Lung (tissue), 12 donors: ENCODE data around the gene LRP2. TPM values are rescaled to one million over a fixed set of nuclear protein-coding genes. Genes with fewer than 3 reads are reported as not detected.

Experiments used
- ATAC-seq: fragments of 200-7000 bp; cut with Tn5 transposase; one replicate; pipeline ENCODE4 v1.9.1; 2020; ENCODE audit warnings: moderate number of reproducible peaks; ENCODE audit not compliant: insufficient read depth, low FRiP score
- DNase-seq, 3 donors: peaks; one replicate each; pipeline ENCODE4 v3.0.0-alpha.2; 2013 to 2017
- H3K27ac ChIP-seq, 2 donors: one replicate each; pipeline ENCODE4 v1.5.1; 2013; ENCODE audit warnings: mild to moderate bottlenecking in 2 of 2, moderate library complexity in 2 of 2, control low read depth in 1 of 2, inconsistent platforms in 1 of 2, low read depth in 1 of 2, low read length in 1 of 2
- H3K27me3 ChIP-seq, 3 donors: one replicate each; pipeline ENCODE4 v1.5.1; 2013; ENCODE audit warnings: low read length in 2 of 3; ENCODE audit not compliant: control insufficient read depth in 3 of 3, insufficient read depth in 3 of 3
- H3K36me3 ChIP-seq, 4 donors: one replicate each; pipeline ENCODE4 v1.5.1; 2013; ENCODE audit warnings: low read length in 4 of 4, mild to moderate bottlenecking in 1 of 4, moderate library complexity in 1 of 4; ENCODE audit not compliant: control insufficient read depth in 4 of 4, insufficient read depth in 4 of 4
- H3K4me1 ChIP-seq, 5 donors: one replicate each; pipeline ENCODE4 v1.5.1; 2013; ENCODE audit warnings: low read length in 5 of 5, mild to moderate bottlenecking in 2 of 5, moderate library complexity in 1 of 5; ENCODE audit not compliant: control insufficient read depth in 5 of 5, insufficient read depth in 5 of 5
- H3K4me3 ChIP-seq: one replicate; pipeline ENCODE4 v1.5.1; 2013; ENCODE audit warnings: mild to moderate bottlenecking, control low read depth, moderate library complexity
- H3K9ac ChIP-seq, 2 donors: one replicate each; pipeline ENCODE4 v1.5.1; 2013; ENCODE audit warnings: low read length in 2 of 2, control low read depth in 1 of 2; ENCODE audit not compliant: insufficient read depth in 1 of 2
- H3K9me3 ChIP-seq, 4 donors: one replicate each; pipeline ENCODE4 v1.5.1; 2013; ENCODE audit warnings: low read length in 3 of 4, mild to moderate bottlenecking in 1 of 4, moderate library complexity in 1 of 4; ENCODE audit not compliant: control insufficient read depth in 4 of 4, insufficient read depth in 3 of 4
- WGBS, 2 donors: extraction: QIAGEN DNeasy Blood & Tissue Kit; methylation state at CpG; one replicate each; pipeline ENCODE4 v1.1.7; 2013; 5-methylcytosine and 5-hydroxymethylcytosine counted together
- polyA plus RNA-seq, 2 donors: library from polyadenylated mRNA; stranded (reverse); fragments of 200-250 nt; gene quantifications; one replicate each; pipeline ENCODE4 v1.2.1, GENCODE V29; 2013
- total RNA-seq, 2 donors: library from RNA; depleted of rRNA in 1 of 2; stranded (reverse); fragments of >200 nt in 1 of 2; gene quantifications; one replicate each; pipeline ENCODE4 v1.2.1, GENCODE V29; 2014 to 2021
- TF ChIP-seq, protein P1 (sequence below): IDR thresholded peaks from 2 replicates; pipeline ENCODE4 v1.5.1; 2012; ENCODE audit warnings: mild to moderate bottlenecking; ENCODE audit errors: control extremely low read depth, extremely low read depth
- donor health status: control.
- donor health status: control.
- donor health status: Bipolar disorder and iron deficiency.
- donor health status: healthy.
- donor health status: DM: yes; HTN: yes; CAD: no.

Gene LRP2
- total and polyA plus RNA-seq, 4 donors, result 2.4 to 39.5 (median 15.8) TPM

DNA sequence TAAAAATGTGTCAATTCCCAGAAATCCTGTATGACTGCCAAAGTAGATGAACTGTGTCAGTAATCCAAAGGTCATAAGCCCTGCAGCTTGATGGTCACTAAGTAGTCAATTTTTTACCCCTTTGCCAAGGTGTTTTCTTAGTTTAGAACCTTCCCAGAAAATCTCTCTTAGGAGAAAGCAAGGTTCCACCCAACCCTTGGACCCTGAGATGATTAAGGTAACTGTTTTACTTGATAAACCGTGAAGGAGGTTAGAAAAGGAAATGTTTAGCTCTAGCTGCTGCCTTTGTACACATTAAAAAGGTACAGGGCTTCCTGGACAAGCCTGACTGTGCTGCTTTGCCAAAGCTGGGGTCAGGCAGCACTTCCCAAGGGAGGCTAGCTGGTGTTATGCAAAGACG lies 24.4 kb upstream of the LRP2 start:
- Histone ChIP-seq H3K9me3 (no peaks in the 10 kb centered on the region), H3K4me3 (no peak overlapping the region), H3K27ac (no peak overlapping the region), H3K9ac (no peak overlapping the region), H3K27me3 (no peaks in the 10 kb centered on the region), H3K36me3 (no peaks in the 10 kb centered on the region), H3K4me1 (no peaks in the 10 kb centered on the region)
- ATAC-seq (no peak), DNase-seq (no peak)
- TF ChIP-seq, protein P1, sequence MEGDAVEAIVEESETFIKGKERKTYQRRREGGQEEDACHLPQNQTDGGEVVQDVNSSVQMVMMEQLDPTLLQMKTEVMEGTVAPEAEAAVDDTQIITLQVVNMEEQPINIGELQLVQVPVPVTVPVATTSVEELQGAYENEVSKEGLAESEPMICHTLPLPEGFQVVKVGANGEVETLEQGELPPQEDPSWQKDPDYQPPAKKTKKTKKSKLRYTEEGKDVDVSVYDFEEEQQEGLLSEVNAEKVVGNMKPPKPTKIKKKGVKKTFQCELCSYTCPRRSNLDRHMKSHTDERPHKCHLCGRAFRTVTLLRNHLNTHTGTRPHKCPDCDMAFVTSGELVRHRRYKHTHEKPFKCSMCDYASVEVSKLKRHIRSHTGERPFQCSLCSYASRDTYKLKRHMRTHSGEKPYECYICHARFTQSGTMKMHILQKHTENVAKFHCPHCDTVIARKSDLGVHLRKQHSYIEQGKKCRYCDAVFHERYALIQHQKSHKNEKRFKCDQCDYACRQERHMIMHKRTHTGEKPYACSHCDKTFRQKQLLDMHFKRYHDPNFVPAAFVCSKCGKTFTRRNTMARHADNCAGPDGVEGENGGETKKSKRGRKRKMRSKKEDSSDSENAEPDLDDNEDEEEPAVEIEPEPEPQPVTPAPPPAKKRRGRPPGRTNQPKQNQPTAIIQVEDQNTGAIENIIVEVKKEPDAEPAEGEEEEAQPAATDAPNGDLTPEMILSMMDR, result no peak
- 40 to 52% methylated on average over 2 of the region's 2 CpGs for WGBS, 2 donors

DNA sequence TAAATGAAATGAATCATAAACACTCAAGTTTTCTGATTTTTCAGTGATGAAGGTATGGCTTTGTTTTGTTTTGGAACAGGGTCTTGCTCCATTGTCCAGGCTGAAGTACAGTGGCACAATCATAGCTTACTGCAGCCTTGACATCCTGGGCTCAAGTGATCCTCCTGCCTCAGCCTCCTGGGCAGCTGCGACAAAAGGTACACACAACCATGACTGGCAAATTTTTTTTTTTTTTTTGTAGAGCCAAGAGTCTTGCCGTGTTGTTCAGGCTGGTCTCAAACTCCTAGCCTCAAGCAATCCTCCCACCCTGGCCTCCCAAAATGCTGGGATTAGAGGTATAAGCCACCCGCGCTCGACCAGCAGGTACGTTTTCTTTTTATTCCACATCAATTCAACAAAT lies 22.5 kb upstream of the LRP2 start:
- no peaks in the 10 kb centered on the region for H3K27me3 ChIP-seq
- DNase-seq, result no peak
- H3K27ac ChIP-seq, result no peak overlapping the region
- H3K36me3 ChIP-seq, result no peaks in the 10 kb centered on the region
- TF ChIP-seq, protein P1, result no peak
- no peak overlapping the region for H3K9ac ChIP-seq
- ATAC-seq, result no peak
- 96 to 97% methylated on average over 6 of the region's 6 CpGs for WGBS, 2 donors
- H3K4me3 ChIP-seq, result no peak overlapping the region
- H3K9me3 ChIP-seq, result no peaks in the 10 kb centered on the region
- H3K4me1 ChIP-seq, result no peaks in the 10 kb centered on the region

DNA sequence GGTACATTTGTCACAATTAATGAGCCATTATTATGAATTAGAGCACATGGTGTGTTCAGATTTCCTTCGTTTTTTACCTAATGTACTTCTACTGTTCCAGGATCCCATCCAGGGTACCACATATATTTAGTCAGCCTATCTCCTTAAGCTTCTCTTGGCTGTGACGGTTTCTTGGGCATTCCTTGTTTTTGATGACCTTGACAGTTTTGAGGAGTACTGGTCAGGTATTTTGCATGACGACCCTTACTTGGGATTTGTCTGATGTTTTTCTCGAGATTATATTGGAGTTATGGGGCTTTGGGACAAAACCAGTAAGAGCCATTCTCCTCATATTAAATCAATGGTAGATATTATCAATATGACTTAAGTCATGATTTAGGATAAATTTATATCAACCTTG lies 10.2 kb upstream of the LRP2 start:
- ATAC-seq (no peak), DNase-seq (no peak)
- H3K36me3 ChIP-seq, result no peaks in the 10 kb centered on the region
- TF ChIP-seq, protein P1, result no peak
- 83 to 90% methylated on average over 4 of the region's 4 CpGs for WGBS, 2 donors
- no peak overlapping the region for H3K9ac ChIP-seq
- no peak overlapping the region for H3K4me3 ChIP-seq
- H3K4me1 ChIP-seq, result no peaks in the 10 kb centered on the region
- H3K27me3 ChIP-seq, result peaks cover 0 to 3% (median 0%) of the 10 kb centered on the region in 3 donors
- no peak overlapping the region for H3K27ac ChIP-seq
- no peaks in the 10 kb centered on the region for H3K9me3 ChIP-seq

DNA sequence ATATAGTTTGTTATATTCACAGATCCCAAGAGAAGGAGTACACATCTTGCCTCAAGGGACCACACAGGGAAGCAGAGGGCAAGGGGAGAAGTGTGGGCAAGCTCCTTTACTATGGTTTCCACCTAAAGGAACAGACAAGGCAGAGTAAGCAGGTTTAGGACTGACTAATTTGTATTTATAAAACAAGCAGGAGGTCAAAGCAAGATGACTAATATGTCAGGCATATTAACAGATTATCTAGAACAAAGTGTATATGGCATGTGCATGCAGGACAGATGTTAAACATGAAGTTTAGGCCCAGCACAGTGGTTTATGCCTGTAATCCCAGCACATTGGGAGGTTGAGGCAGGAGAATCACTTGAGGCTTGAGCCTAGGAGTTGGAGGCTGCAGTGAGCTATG lies 3.7 kb upstream of the LRP2 start:
- ATAC-seq (no peak), DNase-seq (no peak)
- Histone ChIP-seq H3K4me3 (no peak overlapping the region), H3K36me3 (no peaks in the 10 kb centered on the region), H3K27ac (no peak overlapping the region), H3K4me1 (peaks cover 0 to 37% (median 15%) of the 10 kb centered on the region in 5 donors), H3K27me3 (peaks cover 0 to 27% (median 24%) of the 10 kb centered on the region in 3 donors), H3K9ac (no peak overlapping the region), H3K9me3 (no peaks in the 10 kb centered on the region)
- TF ChIP-seq, protein P1, result no peak
